Activated naive CD4-positive, alpha-beta T cell treated with Interleukin-2 at 50 U/mL for 16 hours (primary cell): Measurements from ENCODE around the gene CDH11.

Source experiments
- DNase-seq: peaks from one replicate; pipeline ENCODE4 v3.0.0-alpha.2; 2020

Gene CDH11

DNA sequence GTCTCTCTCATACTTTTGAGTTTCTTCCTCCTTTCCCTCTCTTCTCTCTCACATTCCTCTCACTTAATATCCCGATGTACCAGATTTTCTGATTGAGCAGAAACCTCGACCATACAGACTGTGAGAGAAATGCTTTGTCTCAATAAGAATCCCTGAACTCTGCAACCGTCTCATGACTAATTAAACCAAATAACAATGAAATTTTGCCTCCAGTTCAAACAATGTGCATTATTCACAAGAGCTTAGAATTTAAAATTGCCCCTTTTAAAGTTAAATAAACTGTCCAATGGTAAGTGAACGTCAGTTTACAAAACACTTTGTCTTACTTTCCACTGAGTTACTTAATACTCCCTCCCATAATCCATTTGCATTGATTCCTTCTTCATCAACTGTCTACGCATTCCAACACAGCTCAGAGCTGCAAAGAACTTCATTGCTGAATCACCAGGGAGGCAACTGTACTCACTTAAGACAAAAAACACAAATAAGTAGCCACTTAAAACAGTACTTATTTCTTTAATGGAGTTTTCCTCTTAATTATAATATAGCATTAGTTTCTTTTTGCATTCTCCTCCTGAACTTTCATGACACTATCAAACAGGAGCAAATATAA lies 4.9 kb downstream of the CDH11 start:
- DNase-seq: no peak

DNA sequence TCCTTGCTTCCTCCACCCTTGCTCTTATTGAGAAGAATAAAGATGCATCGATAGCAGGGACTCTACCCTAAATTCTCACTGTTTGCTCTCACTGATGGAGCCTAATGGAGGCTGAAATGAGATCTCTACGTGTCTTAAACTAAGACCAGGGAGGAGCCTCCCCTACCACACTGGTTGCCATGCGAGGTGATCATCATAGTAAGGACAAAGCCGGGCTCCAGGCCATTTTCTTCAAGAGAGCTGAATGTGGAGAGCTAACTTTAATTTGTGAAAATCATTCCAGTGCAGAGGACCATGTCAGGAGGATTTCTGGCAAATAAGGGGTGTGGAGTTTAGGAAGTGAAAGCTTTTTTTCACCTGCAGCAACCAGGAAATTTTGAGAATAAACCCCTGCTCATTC lies 5.6 kb downstream of the CDH11 start:
- DNase-seq: no peak

- no peak for DNase-seq
These were observed 7.3 kb downstream of the CDH11 start for GRCh38 chr16:65114527-65114926.

DNA sequence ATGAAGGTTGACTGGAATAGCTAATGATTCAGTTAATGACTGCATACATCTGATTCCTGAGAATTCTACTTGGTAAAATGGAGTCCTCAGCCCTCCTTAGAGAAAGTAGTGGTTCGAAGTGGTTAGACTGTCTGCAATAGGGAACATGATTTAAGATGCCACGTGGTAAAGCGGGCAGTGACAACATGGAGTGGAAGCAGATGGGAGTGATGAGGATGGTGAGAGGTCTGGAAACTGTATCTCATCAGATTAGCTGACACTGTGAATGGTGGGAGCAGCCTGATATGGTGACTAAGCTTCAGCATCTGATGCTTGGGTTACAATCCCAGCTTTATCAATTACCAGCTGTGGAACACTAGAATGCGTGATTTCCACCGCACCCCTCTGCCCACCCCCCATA lies 8.4 kb downstream of the CDH11 start:
- DNase-seq: no peak

- no peak for DNase-seq
These were observed 10.6 kb downstream of the CDH11 start for GRCh38 chr16:65111306-65111705.

DNA sequence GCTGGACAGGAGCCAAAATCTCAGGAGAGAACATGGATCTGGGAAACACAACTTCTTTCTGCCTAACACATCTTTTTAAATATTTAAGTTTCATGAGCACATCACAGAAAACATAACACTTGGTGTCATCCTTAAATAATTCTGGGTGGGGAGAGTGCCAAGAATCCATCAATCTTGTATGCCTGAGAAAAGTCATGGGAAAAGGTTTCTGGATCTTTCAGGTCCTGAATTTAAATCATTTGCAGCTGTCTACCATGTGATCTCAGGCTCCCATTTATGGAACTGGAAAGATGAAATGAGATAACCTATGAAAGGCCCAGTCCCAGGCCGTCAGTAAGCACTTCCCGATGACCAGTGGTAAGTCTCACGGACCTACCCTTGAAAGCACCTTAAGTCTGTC lies 15.1 kb downstream of the CDH11 start:
- no peak for DNase-seq

GRCh38 chr16:65105171-65105570 lies 16.7 kb downstream of the CDH11 start:
- DNase-seq: no peak

DNA sequence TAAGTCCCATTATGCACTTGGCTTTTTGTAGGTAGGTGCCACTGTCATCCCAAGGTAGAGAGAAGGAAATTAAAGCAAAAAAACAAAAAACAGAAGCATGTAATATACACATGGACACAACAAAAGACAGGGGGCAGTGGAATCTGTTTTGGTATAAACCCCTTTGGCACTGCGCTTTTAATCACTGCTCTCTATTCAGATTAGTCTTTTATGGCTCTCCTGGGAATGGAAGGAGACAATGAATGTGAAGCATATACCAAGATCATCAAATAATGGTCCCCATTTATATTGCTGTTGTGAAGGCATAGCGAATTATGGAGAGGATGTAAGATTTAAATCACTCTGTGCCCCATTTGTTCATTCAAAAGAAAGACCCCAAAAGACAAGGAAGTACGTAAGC lies 17.4 kb downstream of the CDH11 start:
- no peak for DNase-seq

DNA sequence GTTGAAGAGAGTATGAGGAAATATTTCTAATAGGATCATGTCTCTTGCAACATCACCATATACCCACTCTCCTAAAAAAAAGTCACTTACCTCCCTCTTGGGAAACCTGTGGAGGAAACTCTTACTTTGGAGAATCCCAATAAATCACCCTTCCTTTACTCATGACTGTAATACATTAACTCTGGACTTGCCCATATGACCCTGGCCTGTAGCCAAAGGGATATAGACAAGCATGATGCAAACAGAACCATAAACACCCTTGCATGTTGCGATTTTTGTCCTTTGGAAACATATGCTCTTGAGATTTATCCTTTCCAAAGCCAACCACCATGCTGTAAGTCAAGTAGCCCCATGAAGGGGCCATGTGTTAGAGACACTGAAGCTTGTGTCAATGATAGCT lies 19.5 kb downstream of the CDH11 start:
- no peak for DNase-seq

DNA sequence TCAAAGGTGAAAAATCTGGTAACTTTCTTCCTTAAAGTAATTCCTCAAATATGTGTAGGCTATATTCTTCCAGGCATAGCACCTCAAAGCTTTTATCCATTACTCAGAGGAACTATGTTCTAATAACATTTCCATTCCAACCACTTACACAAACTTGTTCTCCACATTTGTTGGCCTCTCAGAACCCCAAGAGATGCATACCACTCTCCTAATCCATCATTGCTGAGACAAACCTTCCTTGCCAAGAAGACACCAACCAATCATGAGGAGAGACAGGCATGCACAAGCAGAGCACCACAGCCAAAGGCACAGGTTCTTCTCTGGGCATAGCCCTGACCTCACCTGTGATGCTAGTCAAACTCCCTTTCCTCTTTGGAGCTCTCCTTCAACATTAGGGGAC lies 20.9 kb downstream of the CDH11 start:
- DNase-seq: no peak

DNA sequence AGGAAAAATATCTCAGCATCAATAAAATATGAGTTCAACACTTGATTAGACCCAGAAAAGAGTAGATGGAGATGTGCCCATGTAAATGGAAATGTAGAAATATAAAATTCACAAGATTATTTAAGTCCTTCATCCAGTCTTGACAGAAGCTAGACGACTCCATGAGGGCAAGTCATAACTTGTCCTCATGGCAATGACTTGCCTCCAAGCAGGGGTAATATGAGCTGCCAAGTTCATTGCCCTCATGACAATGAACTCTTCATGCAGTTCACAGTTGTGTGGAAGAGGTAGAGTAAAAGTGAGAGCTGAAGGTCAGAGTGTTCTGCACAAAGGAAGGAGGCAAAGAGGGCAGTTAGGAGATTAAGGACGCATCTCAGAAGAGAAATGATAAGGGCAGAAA lies 22.3 kb downstream of the CDH11 start:
- no peak for DNase-seq

GRCh38 chr16:65098916-65099315 lies 22.9 kb downstream of the CDH11 start:
- DNase-seq: no peak

DNA sequence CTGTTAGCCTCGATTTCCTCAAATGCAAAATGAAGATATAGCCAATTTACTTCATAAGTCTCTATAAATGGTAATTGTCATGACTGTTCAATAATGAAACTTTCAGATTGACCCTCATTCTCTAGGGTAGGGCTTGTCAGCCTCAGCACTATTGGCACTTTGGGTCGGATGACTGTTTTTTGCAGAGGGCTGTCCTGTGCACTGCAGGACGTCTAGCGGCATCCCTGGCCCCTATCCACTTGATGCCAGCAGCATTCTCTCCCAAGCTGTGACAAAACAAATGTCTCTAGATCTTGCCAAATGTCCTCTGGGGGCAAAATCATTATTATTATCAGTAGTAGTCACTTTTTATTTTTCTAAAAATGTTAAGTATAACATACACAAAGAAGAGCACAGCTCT lies 24.6 kb downstream of the CDH11 start:
- no peak for DNase-seq

DNA sequence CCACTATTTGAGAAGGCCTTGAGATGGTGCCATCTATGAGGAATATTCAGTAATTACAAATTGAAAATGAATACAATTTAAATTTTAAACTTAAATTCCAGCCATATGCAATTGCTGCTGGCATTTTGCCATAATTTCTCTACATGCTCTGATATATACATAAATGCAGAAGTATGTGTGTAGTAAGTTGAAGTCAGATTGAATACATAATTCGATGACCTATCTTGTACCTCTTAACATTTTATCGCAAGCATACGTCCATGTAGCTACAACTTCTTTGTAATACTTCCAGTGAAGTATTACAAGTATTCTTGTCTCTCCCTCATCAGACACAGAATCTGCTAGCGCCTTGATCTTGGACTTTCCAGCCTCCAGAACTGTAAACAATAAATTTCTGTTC lies 26.0 kb downstream of the CDH11 start:
- DNase-seq: no peak

DNA sequence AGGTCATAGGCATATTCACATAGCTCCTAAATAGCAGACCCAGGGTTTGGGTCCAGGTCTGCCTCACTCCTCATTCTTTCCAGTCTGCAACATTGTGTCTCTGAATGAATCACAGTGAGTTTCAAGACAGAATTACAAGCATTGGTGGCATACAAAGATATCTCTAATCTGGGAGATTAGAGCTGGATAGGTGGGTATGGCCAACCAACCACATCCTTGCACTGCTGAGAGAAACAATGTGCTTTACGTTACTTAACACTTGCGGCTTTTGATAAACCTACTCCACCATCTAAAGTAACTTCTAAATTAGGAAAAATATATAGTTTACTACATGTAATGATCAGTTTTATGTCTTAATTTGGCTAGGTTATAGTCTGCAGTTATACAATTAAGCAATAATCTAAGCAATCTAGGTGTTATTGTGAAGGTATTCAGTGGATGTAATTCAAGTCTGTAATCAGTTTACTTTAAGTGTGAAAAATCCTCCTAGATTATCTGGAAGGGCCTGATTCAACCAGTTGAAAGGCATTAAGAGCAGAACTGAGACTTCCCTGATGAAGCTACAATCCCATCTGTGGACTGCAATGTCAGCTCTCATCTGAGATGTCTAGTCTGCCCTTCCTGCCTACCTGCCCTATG lies 26.7 kb downstream of the CDH11 start:
- no peak for DNase-seq

DNA sequence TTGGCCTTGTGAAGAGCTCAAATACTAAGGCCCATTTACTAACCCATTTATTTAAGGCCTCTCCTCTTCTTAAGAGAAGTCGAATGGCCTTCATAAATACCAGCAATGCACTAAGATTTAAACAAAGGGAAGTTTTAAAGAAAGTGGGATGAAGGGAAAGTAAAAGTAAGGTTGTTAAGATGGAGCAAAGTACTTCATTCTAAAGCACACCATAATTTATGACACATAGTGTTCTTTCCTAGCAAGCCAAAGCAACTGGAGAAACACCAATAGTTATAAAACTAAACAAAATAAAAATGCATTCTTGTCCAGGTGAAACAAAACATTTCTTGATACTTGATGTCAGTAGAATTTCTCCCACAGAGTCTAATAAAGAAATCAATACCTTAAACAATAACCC lies 27.9 kb downstream of the CDH11 start:
- no peak for DNase-seq

GRCh38 chr16:65083164-65083857 lies 38.6 kb downstream of the CDH11 start:
- DNase-seq: no peak

DNA sequence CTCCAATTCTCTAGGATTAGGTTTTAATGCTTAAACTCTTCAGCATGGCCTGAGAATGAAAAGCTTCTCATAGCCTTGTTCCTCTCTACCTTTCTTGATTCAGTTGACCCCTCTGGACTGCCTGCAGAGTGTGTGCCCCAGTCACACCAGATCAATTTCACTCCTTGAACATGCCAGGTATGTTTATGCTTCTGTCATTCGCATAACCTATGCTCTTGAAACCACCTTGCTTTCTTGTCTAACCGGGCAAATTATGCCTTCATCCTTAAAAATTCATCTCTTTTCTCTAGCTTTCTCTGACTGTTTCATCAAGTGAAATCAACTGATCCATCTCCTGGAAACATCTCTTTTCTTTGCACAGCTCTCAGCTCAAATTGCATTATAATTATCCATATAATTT lies 42.3 kb downstream of the CDH11 start:
- no peak for DNase-seq

GRCh38 chr16:65077181-65077580 lies 44.7 kb downstream of the CDH11 start:
- DNase-seq: no peak

GRCh38 chr16:65075877-65076276 lies 46.0 kb downstream of the CDH11 start:
- DNase-seq: no peak

DNA sequence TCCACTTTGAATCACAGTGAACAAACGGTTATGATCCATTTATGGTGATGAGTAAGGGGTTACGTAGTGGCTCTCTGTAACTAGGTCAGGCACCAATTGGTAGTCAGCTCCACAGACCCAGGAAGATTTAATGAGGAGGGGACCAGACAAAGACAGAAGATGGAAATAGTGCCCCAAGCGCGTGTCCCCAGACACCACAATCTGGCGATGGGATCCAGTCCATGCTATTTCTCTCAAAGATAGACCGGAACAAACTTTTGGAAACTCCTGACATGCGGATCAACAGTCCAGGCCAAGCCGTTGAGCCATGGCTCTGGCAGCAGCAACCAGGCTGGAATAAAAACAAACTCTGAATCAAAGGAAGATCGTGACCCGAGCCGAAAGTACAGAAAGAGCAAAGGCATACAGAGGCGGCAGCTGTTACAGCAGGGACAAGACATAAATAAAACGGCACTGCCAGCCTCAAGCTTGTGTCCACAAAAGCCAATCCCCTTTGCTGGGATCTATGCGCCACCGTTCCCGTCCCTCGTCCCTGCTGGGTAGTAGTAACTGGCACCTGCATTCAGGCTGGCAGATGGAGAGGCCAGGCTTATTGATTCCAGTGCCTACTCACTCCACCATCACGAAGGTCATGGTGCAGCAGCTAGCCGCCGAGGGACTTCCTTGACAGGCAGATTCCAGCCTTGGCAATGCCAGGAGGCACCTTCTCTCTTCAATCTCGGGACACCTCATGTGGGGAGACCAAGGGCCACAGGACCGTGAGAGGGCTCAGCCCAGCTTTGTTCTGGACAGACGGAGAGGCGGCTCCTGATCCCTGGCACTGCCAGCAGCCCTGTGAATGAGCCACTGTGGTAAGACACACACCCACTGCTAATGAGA lies 50.2 kb downstream of the CDH11 start:
- DNase-seq: no peak

- no peak for DNase-seq
These were observed 50.9 kb downstream of the CDH11 start for GRCh38 chr16:65070831-65071432.

DNA sequence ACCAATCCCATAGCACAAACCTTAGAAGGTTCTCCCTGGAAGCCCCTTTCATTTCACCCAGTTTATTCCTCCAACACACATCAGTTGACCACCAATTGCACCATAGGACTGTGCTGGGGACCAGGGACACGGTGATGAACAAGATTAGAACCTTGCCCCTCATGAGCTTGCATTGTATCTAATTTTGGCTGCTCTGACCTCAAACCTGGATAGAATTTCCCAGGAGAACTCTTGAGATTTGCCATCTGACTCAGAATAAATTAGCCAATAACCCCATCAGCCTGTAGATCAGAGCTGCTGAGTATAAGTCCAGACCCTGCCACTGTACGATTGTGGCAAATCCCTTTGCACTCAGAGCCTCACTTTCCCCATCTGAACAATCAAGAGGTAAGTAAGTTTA lies 52.1 kb downstream of the CDH11 start:
- no peak for DNase-seq
